GM18909 (cell line): ENCODE results near the gene BTN3A1.
"Not testable (repeated sequence)": the region's sequence is repeated elsewhere in the genome, so short reads cannot be mapped to it uniquely, and the experiment has no call there.

Source experiments
- ATAC-seq: cut with Tn5 transposase; IDR thresholded peaks from one replicate; pipeline ENCODE4 v1.9.1; 2021; ENCODE audit warnings: mild to moderate bottlenecking; ENCODE audit not compliant: unreplicated experiment, poor library complexity

Gene BTN3A1

GRCh38 chr6:26411751-26412150, 9.7 kb downstream of the BTN3A1 start:
- ATAC-seq: no peak

GRCh38 chr6:26412228-26412627, 10.2 kb downstream of the BTN3A1 start:
- ATAC-seq: no peak

- no peak for ATAC-seq
These were observed 10.9 kb downstream of the BTN3A1 start for GRCh38 chr6:26412954-26413353.

- ATAC-seq: no peak
These were observed 12.2 kb downstream of the BTN3A1 start for GRCh38 chr6:26414281-26414680.

- no peak for ATAC-seq
These were observed 13.1 kb downstream of the BTN3A1 start for GRCh38 chr6:26415036-26415614.

- no peak for ATAC-seq
These were observed 13.7 kb downstream of the BTN3A1 start for GRCh38 chr6:26415791-26416190.

GRCh38 chr6:26416288-26416687, 14.2 kb downstream of the BTN3A1 start:
- ATAC-seq: no peak

- ATAC-seq: not testable (repeated sequence)
These were observed 16.0 kb downstream of the BTN3A1 start for GRCh38 chr6:26418077-26418476.

- ATAC-seq: not testable (repeated sequence)
These were observed 16.7 kb downstream of the BTN3A1 start for GRCh38 chr6:26418795-26419194.

- ATAC-seq: no peak
These were observed 18.7 kb downstream of the BTN3A1 start for GRCh38 chr6:26420688-26421171.

- peak; percentile 89 for ATAC-seq
These were observed 19.4 kb downstream of the BTN3A1 start for GRCh38 chr6:26421259-26422144.

GRCh38 chr6:26422329-26422728, 20.3 kb downstream of the BTN3A1 start:
- ATAC-seq: no peak

- ATAC-seq: no peak
These were observed 24.8 kb downstream of the BTN3A1 start for GRCh38 chr6:26426691-26427450.

GRCh38 chr6:26427451-26427809, 25.4 kb downstream of the BTN3A1 start:
- ATAC-seq: no peak

GRCh38 chr6:26428206-26428605, 26.1 kb downstream of the BTN3A1 start:
- ATAC-seq: no peak

- ATAC-seq: no peak
These were observed 28.7 kb downstream of the BTN3A1 start for GRCh38 chr6:26430787-26431186.

- ATAC-seq: no peak
These were observed 29.4 kb downstream of the BTN3A1 start for GRCh38 chr6:26431258-26432172.

- ATAC-seq: no peak
These were observed 30.6 kb downstream of the BTN3A1 start for GRCh38 chr6:26432627-26433201.

- ATAC-seq: not testable (repeated sequence)
These were observed 31.6 kb downstream of the BTN3A1 start for GRCh38 chr6:26433680-26434079.

GRCh38 chr6:26436018-26436417, 33.9 kb downstream of the BTN3A1 start:
- no peak for ATAC-seq
